Measurements from ENCODE around the gene IBSP.

GRCh38 chr4:87849612-87850011 lies 50.3 kb downstream of the IBSP start:
- no peak for TF ChIP-seq CTCF (IDR thresholded peaks at IDR 0.05)
- no peak for TF ChIP-seq POLR2A (IDR thresholded peaks at IDR 0.05)
